Activated CD4-positive, alpha-beta memory T cell treated with anti-CD3 and anti-CD28 coated beads for 36 hours (primary cell): ENCODE measurements around the gene CLDN9. TPM values are rescaled to one million over a fixed set of nuclear protein-coding genes. Genes with fewer than 3 reads are reported as not detected.

Source experiments
- CTCF ChIA-PET: fragments of 350-600 bp; sonication (Branson Sonifier 250); formaldehyde crosslinking; loops from one replicate; lab custom pipeline; 2021; ENCODE audit warnings: antibody characterized with exemption, inconsistent platforms; lab: Charles Lee
- POLR2A ChIA-PET: fragments of 350-600 bp; sonication (Branson Sonifier 250); formaldehyde crosslinking; loops from one replicate; lab custom pipeline; 2021; ENCODE audit warnings: antibody characterized with exemption; lab: Charles Lee
- DNase-seq: peaks from one replicate; pipeline ENCODE4 v3.0.0-alpha.2; 2020
- H3K27ac Mint-ChIP-seq: one replicate; pipeline ENCODE4 v1.8.0; 2021; ENCODE audit warnings: mixed read lengths
- H3K27me3 Mint-ChIP-seq: one replicate; pipeline ENCODE4 v1.8.0; 2021; ENCODE audit warnings: mixed read lengths
- H3K36me3 Mint-ChIP-seq: one replicate; pipeline ENCODE4 v1.8.0; 2021; ENCODE audit warnings: mixed read lengths
- H3K4me1 Mint-ChIP-seq: one replicate; pipeline ENCODE4 v1.8.0; 2021; ENCODE audit warnings: low read depth, mixed read lengths
- H3K4me3 Mint-ChIP-seq: one replicate; pipeline ENCODE4 v1.8.0; 2021; ENCODE audit warnings: mild to moderate bottlenecking, mixed read lengths
- H3K9me3 Mint-ChIP-seq: one replicate; pipeline ENCODE4 v1.8.0; 2021; ENCODE audit warnings: mixed read lengths
- intact Hi-C: fragments of 100-400 bp; cut with micrococcal nuclease; formaldehyde crosslinking; loops from one replicate; pipeline ENCODE4 v1.15.1; 2023
- total RNA-seq, 2 experiments: library from RNA; stranded (reverse); gene quantifications; one replicate each; pipeline ENCODE4 v1.2.3, GENCODE V29; 2021

Gene CLDN9
- total RNA-seq, 2 experiments from 2014 or later, result not detected

- H3K27ac Mint-ChIP-seq, result no peak overlapping the region
- POLR2A ChIA-PET, result no interaction called here
- intact Hi-C loops, result no loop called here
- H3K36me3 Mint-ChIP-seq, result no peaks in the 10 kb centered on the region
- DNase-seq, result no peak
- peaks cover 10% of the 10 kb centered on the region for H3K4me1 Mint-ChIP-seq
- CTCF ChIA-PET, result interaction anchor here (1.0 to 14.6 kb wide), 2 partner anchors 13 to 14 kb away, joined by 3 to 412 read pairs; partner anchors contain the start of genes CLDN6, HCFC1R1, THOC6 and TNFRSF12A
- H3K4me3 Mint-ChIP-seq, result no peak overlapping the region
- H3K27me3 Mint-ChIP-seq, result peaks cover 8% of the 10 kb centered on the region
- no peaks in the 10 kb centered on the region for H3K9me3 Mint-ChIP-seq
These were observed 798 bp downstream of the CLDN9 start for GRCh38 chr16:3013491-3013951.

GRCh38 chr16:3013998-3014690, 1.4 kb downstream of the CLDN9 start:
- no peak overlapping the region for H3K4me3 Mint-ChIP-seq
- POLR2A ChIA-PET, result no interaction called here

GRCh38 chr16:3014971-3015370, 2.2 kb downstream of the CLDN9 start:
- no peak for DNase-seq
- peaks cover 8% of the 10 kb centered on the region for H3K27me3 Mint-ChIP-seq
- H3K27ac Mint-ChIP-seq, result no peak overlapping the region
- CTCF ChIA-PET, result no interaction called here
- POLR2A ChIA-PET, result no interaction called here
- intact Hi-C loops, result no loop called here
- H3K36me3 Mint-ChIP-seq, result no peaks in the 10 kb centered on the region
- peaks cover 14% of the 10 kb centered on the region for H3K4me1 Mint-ChIP-seq
- H3K4me3 Mint-ChIP-seq, result no peak overlapping the region
- H3K9me3 Mint-ChIP-seq, result no peaks in the 10 kb centered on the region

More at GRCh38 chr16:3013998-3014690, 1.4 kb downstream of the CLDN9 start:
- Mint-ChIP-seq H3K36me3 (no peaks in the 10 kb centered on the region), H3K4me1 (peaks cover 7% of the 10 kb centered on the region), H3K27ac (peak overlapping the region; percentile 5), H3K9me3 (no peaks in the 10 kb centered on the region), H3K27me3 (peaks cover 8% of the 10 kb centered on the region)
- DNase-seq, result no peak
- CTCF ChIA-PET, result interaction anchor here (1.0 kb wide), 1 partner anchor 14 kb away, joined by 3 read pairs; no protein-coding TSS in a partner anchor
- intact Hi-C loops, result no loop called here

GRCh38 chr16:3015865-3016521, 3.3 kb downstream of the CLDN9 start:
- no peak overlapping the region for H3K27ac Mint-ChIP-seq
- CTCF ChIA-PET, result no interaction called here
- no peak for DNase-seq
- peaks cover 19% of the 10 kb centered on the region for H3K4me1 Mint-ChIP-seq
- peaks cover 8% of the 10 kb centered on the region for H3K27me3 Mint-ChIP-seq
- POLR2A ChIA-PET, result no interaction called here
- intact Hi-C loops, result no loop called here
- no peaks in the 10 kb centered on the region for H3K9me3 Mint-ChIP-seq
- H3K4me3 Mint-ChIP-seq, result no peak overlapping the region
- H3K36me3 Mint-ChIP-seq, result no peaks in the 10 kb centered on the region

GRCh38 chr16:3017344-3017743, 4.6 kb downstream of the CLDN9 start:
- ChIA-PET POLR2A (no interaction called here), CTCF (no interaction called here)
- no peaks in the 10 kb centered on the region for H3K36me3 Mint-ChIP-seq
- peaks cover 5% of the 10 kb centered on the region for H3K27me3 Mint-ChIP-seq
- no peak overlapping the region for H3K4me3 Mint-ChIP-seq
- H3K4me1 Mint-ChIP-seq, result peaks cover 31% of the 10 kb centered on the region
- H3K27ac Mint-ChIP-seq, result no peak overlapping the region
- no peaks in the 10 kb centered on the region for H3K9me3 Mint-ChIP-seq
- intact Hi-C loops, result no loop called here
- DNase-seq, result no peak

- ChIA-PET POLR2A (no interaction called here), CTCF (interaction anchor here (6.2 to 17.0 kb wide), 2 partner anchors 12 kb away, joined by 86 to 412 read pairs; partner anchors contain the start of gene CLDN9)
- Mint-ChIP-seq H3K27me3 (peaks cover 2% of the 10 kb centered on the region), H3K36me3 (no peaks in the 10 kb centered on the region), H3K9me3 (no peaks in the 10 kb centered on the region), H3K4me3 (no peak within 1 kb of the TSS), H3K27ac (no peak within 1 kb of the TSS), H3K4me1 (peaks cover 37% of the 10 kb centered on the region)
- peak; percentile 63 for DNase-seq
- intact Hi-C loops, result no loop called here
These were observed 5.2 kb downstream of the CLDN9 start, which contains the start of gene CLDN6 for GRCh38 chr16:3017794-3018506. TSS of gene CLDN6 (minus strand) at chr16:3018183. CDS start at chr16:3016021, 2,162 bp downstream.

GRCh38 chr16:3019594-3020246, 7.0 kb downstream of the CLDN9 start:
- H3K36me3 Mint-ChIP-seq, result peaks cover 2% of the 10 kb centered on the region
- peak overlapping the region; percentile 91 for H3K4me3 Mint-ChIP-seq
- no peak for DNase-seq
- peaks cover 47% of the 10 kb centered on the region for H3K4me1 Mint-ChIP-seq
- ChIA-PET POLR2A (interaction anchor here (0.6 to 1.9 kb wide), 3 partner anchors 9 to 108 kb away, joined by 3 to 11 read pairs (median 3); partner anchors contain the start of gene FLYWCH1), CTCF (interaction anchor here (1.4 to 17.0 kb wide), 4 partner anchors 10 to 115 kb away, joined by 3 to 412 read pairs (median 45); partner anchors contain the start of genes CLDN9 and ZNF213)
- intact Hi-C loops, result loop anchor here (1.0 to 5.0 kb wide), 4 partner anchors 15 to 243 kb away; partner anchors contain the start of gene FLYWCH1
- peak overlapping the region; percentile 56 for H3K27ac Mint-ChIP-seq
- no peaks in the 10 kb centered on the region for H3K9me3 Mint-ChIP-seq
- peaks cover 2% of the 10 kb centered on the region for H3K27me3 Mint-ChIP-seq

- H3K36me3 Mint-ChIP-seq, result peaks cover 2% of the 10 kb centered on the region
- peaks cover 2% of the 10 kb centered on the region for H3K27me3 Mint-ChIP-seq
- POLR2A ChIA-PET, result interaction anchor here (0.6 to 1.9 kb wide), 3 partner anchors 9 to 129 kb away, joined by 3 to 11 read pairs (median 4); partner anchors contain the start of gene FLYWCH1
- intact Hi-C loops, result loop anchor here (1.0 to 5.0 kb wide), 4 partner anchors 16 to 242 kb away; partner anchors contain the start of gene FLYWCH1
- DNase-seq, result peak; percentile 82
- H3K9me3 Mint-ChIP-seq, result no peaks in the 10 kb centered on the region
- peaks cover 47% of the 10 kb centered on the region for H3K4me1 Mint-ChIP-seq
- CTCF ChIA-PET, result interaction anchor here (1.4 to 17.0 kb wide), 5 partner anchors 10 to 115 kb away, joined by 3 to 412 read pairs (median 5); partner anchors contain the start of genes CLDN9 and ZNF213
- H3K27ac Mint-ChIP-seq, result peak within 1 kb of the TSS; percentile 96
- peak within 1 kb of the TSS; percentile 91 for H3K4me3 Mint-ChIP-seq
These were observed 7.5 kb downstream of the CLDN9 start, which contains the start of gene TNFRSF12A for GRCh38 chr16:3020247-3020603. TSS of gene TNFRSF12A (plus strand) at chr16:3020368. CDS start at chr16:3020398, 30 bp downstream.

- POLR2A ChIA-PET, result interaction anchor here (0.6 to 1.9 kb wide), 7 partner anchors 8 to 128 kb away, joined by 3 to 11 read pairs (median 4); partner anchors contain the start of genes FLYWCH1 and ZNF213
- peaks cover 47% of the 10 kb centered on the region for H3K4me1 Mint-ChIP-seq
- peaks cover 2% of the 10 kb centered on the region for H3K36me3 Mint-ChIP-seq
- peaks cover 2% of the 10 kb centered on the region for H3K27me3 Mint-ChIP-seq
- intact Hi-C loops, result loop anchor here (1.0 to 5.0 kb wide), 4 partner anchors 17 to 241 kb away; partner anchors contain the start of gene FLYWCH1
- no peaks in the 10 kb centered on the region for H3K9me3 Mint-ChIP-seq
- CTCF ChIA-PET, result interaction anchor here (1.4 to 17.0 kb wide), 6 partner anchors 9 to 114 kb away, joined by 3 to 412 read pairs (median 6); partner anchors contain the start of genes CLDN9 and ZNF213
- peak overlapping the region; percentile 91 for H3K4me3 Mint-ChIP-seq
- peak; percentile 77 for DNase-seq
- peak overlapping the region; percentile 96 for H3K27ac Mint-ChIP-seq
These were observed 8.1 kb downstream of the CLDN9 start for GRCh38 chr16:3020604-3021448.
